Vagina (tissue), 2 donors: ENCODE results near the gene CHD5. TPM values are rescaled to one million over a fixed set of nuclear protein-coding genes. Genes with fewer than 3 reads are reported as not detected.
A peak's percentile ranks its signal among the peaks of the same experiment; 100 is the strongest.

Source experiments
- DNase-seq, 2 donors: peaks; one replicate each; pipeline ENCODE4 v3.0.0-alpha.2; 2017; ENCODE audit errors: extremely low spot score in 2 of 2
- H3K27ac ChIP-seq: fragments of 200-600 bp; sonication (generic); one replicate; pipeline ENCODE4 v1.5.1; 2019
- H3K27me3 ChIP-seq: fragments of 200-600 bp; sonication (generic); one replicate; pipeline ENCODE4 v1.5.1; 2019
- H3K36me3 ChIP-seq, 2 donors: fragments of 200-600 bp; sonication (generic); one replicate each; pipeline ENCODE4 v1.5.1; 2017 to 2019
- H3K4me1 ChIP-seq: fragments of 200-600 bp; sonication (generic); one replicate; pipeline ENCODE4 v1.5.1; 2019
- H3K4me3 ChIP-seq, 2 donors: fragments of 200-600 bp; sonication (generic); 1 replicate in 1 of 2; 2 replicates in 1 of 2; pipeline ENCODE4 v1.5.1; 2016 to 2019
- H3K9me3 ChIP-seq: fragments of 200-600 bp; sonication (generic); one replicate; pipeline ENCODE4 v1.5.1; 2019
- CTCF ChIP-seq, 3 experiments: fragments of 450-650 bp in 2 of 3; fragments of 200-600 bp in 1 of 3; sonication (generic) in 1 of 3; IDR thresholded peaks; one replicate each; pipeline ENCODE4 v1.5.1; 2017 to 2019; ENCODE audit warnings: antibody characterized with exemption in 3 of 3, mild to moderate bottlenecking in 2 of 3, moderate library complexity in 2 of 3
- POLR2A ChIP-seq, 2 donors: fragments of 450-650 bp; IDR thresholded peaks; one replicate each; pipeline ENCODE4 v1.6.1; 2017; ENCODE audit warnings: antibody characterized with exemption in 2 of 2, mild to moderate bottlenecking in 2 of 2, moderate library complexity in 2 of 2
- POLR2AphosphoS5 ChIP-seq, 2 donors: sonication (generic); formaldehyde crosslinking; IDR thresholded peaks; one replicate each; pipeline ENCODE4 v1.9.0; 2017; ENCODE audit warnings: antibody characterized with exemption in 2 of 2, mild to moderate bottlenecking in 2 of 2, low read depth in 1 of 2; ENCODE audit not compliant: insufficient read depth in 1 of 2
- intact Hi-C: fragments of 100-400 bp; cut with DNase I; formaldehyde crosslinking; loops from one replicate; pipeline ENCODE4 v1.15.1; 2023
- total RNA-seq: library from RNA; depleted of rRNA; stranded (reverse); fragments of >200 nt; gene quantifications from one replicate; pipeline ENCODE4 v1.2.3, GENCODE V29; 2016

CHD5 gene
- total RNA-seq, 1 donor from 2014 or later: 2.0 TPM

DNA sequence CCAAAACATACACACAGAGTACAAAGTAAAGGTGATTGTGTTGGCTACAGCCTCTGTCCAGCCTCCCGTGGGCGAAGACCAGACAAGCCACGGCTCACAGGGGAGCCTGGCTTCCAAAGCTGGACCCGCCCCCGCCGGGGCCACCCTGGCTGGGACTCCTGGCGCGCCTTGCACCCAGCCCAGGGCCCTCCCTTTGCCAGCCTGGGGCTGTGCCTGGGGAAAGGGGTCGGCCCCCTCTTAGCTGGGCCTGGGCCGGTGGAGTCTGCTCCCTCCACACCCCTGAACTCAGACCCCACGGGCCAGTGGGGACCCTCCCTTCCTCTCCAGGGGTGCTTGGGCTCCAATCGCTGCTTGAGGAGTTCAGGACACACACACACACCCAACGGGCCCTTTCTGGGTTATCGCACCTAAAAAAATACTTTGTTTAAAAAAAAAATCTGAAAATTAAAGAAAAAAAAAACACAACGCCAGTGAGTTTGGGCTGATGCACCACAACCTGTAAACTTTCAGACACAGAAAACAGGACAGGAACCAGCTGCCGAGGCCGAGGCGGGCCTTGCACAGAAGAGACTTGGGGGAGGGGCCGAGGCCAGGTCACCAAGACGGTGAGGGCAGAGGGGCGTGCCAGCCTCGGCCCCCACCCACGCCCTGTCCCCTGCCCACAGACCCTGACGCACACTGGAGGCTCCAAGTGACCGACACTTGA is 78.1 kb downstream of the CHD5 start:
- Histone ChIP-seq H3K27me3 (no peaks in the 10 kb centered on the region), H3K36me3 (no peaks in the 10 kb centered on the region), H3K4me3 (no peak overlapping the region), H3K4me1 (peaks cover 20% of the 10 kb centered on the region), H3K27ac (no peak overlapping the region), H3K9me3 (no peaks in the 10 kb centered on the region)
- no peak for TF ChIP-seq POLR2A (IDR thresholded peaks at IDR 0.05)
- TF ChIP-seq CTCF (IDR thresholded peaks at IDR 0.05): no peak
- no peak for TF ChIP-seq POLR2AphosphoS5 (IDR thresholded peaks at IDR 0.05; ENCODE audit: insufficient read depth in 1 of 2, low read depth in 1 of 2)
- intact Hi-C loops: no loop called here
- no peak for DNase-seq

DNA sequence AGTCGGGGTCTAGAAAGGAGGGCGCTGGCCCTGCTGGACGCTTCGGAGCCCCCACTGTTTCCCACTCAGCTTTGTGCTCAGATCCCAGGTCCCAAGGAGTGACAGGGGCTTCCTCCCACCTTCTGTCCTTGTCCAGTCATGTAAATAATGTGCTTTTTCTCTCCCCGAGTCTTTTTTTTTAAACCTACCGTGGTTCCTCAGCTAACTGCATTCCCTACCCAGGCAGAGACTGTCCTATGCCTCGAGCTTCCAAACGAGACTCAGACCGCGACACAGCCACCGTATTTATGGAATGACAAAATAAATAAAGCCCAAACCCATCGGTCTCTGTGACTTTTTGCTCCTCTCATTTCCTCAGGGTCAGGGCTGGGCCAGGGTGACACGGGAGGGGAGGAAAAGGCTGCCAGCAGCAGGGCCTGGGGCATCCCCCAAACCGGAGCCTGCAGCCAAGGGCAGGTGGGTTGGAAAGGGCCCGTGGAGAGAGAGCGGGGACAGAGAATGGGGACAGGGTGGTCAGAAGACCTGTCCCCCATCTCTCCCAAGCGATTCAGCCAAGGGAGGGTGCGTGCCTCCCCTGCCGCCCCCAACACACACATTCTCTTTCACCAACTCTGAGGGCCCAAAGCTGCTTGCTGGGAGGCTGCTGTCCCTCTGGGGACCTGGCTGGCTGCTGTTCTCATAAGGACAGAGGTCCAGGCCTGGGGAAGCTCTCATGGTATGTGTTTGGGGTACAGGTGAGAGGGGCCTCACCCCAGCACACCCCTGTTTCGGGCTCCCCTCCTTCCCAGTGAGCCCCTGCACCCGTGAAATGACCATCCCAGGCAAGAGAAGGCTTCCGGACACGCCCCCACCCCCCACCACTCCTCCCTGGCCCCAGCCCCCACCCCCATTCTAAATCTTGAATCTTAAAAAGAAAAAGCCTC is 79.0 kb downstream of the CHD5 start:
- Histone ChIP-seq H3K4me3 (no peak overlapping the region), H3K36me3 (no peaks in the 10 kb centered on the region), H3K27me3 (no peaks in the 10 kb centered on the region), H3K27ac (no peak overlapping the region), H3K4me1 (peaks cover 20% of the 10 kb centered on the region), H3K9me3 (no peaks in the 10 kb centered on the region)
- TF ChIP-seq POLR2A (IDR thresholded peaks at IDR 0.05): no peak
- TF ChIP-seq CTCF (IDR thresholded peaks at IDR 0.05): no peak
- no peak for TF ChIP-seq POLR2AphosphoS5 (IDR thresholded peaks at IDR 0.05; ENCODE audit: insufficient read depth in 1 of 2, low read depth in 1 of 2)
- intact Hi-C loops: no loop called here
- DNase-seq: no peak

- intact Hi-C loops: no loop called here
- TF ChIP-seq POLR2A (IDR thresholded peaks at IDR 0.05) (no peak), POLR2AphosphoS5 (IDR thresholded peaks at IDR 0.05; ENCODE audit: insufficient read depth in 1 of 2, low read depth in 1 of 2) (no peak), CTCF (IDR thresholded peaks at IDR 0.05) (no peak)
- Histone ChIP-seq H3K36me3 (no peaks in the 10 kb centered on the region), H3K27ac (no peak overlapping the region), H3K9me3 (no peaks in the 10 kb centered on the region), H3K27me3 (no peaks in the 10 kb centered on the region), H3K4me3 (no peak overlapping the region), H3K4me1 (peaks cover 20% of the 10 kb centered on the region)
- DNase-seq: no peak
Measured at GRCh38 chr1:6099787-6100765, 80.0 kb downstream of the CHD5 start.

DNA sequence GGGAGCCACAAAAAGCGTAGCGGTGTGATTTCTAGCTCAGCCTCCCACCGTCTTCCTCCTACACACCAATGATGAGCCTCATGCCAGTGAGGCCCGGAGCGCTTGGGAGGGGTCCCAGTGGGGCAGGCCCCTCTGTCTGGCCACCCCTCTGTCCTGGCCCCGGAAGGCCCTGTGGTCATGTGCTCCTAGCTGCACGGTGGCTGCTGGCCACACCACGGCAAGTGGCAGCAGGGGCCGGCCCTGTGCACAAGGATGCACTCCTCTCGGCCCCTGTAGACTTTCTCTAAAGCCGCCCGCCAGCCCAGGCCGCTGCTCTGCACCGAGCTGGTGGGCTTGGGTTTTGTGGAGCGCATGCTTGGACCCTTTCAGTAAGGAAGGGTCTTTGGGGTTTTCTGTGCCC is 80.8 kb downstream of the CHD5 start:
- DNase-seq: no peak
- Histone ChIP-seq H3K36me3 (no peaks in the 10 kb centered on the region), H3K27ac (peak overlapping the region; percentile 82), H3K9me3 (no peaks in the 10 kb centered on the region), H3K27me3 (no peaks in the 10 kb centered on the region), H3K4me3 (no peak overlapping the region), H3K4me1 (peaks cover 20% of the 10 kb centered on the region)
- intact Hi-C loops: no loop called here
- TF ChIP-seq POLR2A (IDR thresholded peaks at IDR 0.05) (no peak), POLR2AphosphoS5 (IDR thresholded peaks at IDR 0.05; ENCODE audit: insufficient read depth in 1 of 2, low read depth in 1 of 2) (no peak), CTCF (IDR thresholded peaks at IDR 0.05) (no peak)
